Esophagus squamous epithelium (tissue), 4 donors: ENCODE measurements around the gene NCKIPSD.

ENCODE experiments used
- POLR2A ChIP-seq, 4 donors: fragments of 450-650 bp; IDR thresholded peaks; one replicate each; pipeline ENCODE4 v1.6.1; 2017; ENCODE audit warnings: antibody characterized with exemption in 4 of 4, mild to moderate bottlenecking in 4 of 4, moderate library complexity in 3 of 4
- TF ChIP-seq, protein P1 (sequence below), 6 experiments: fragments of 450-650 bp in 4 of 6; fragments of 200-600 bp in 2 of 6; sonication (generic) in 2 of 6; IDR thresholded peaks; one replicate each; pipeline ENCODE4 v1.5.1; 2016 to 2019; ENCODE audit warnings: antibody characterized with exemption in 6 of 6, mild to moderate bottlenecking in 4 of 6, moderate library complexity in 4 of 6

DNA sequence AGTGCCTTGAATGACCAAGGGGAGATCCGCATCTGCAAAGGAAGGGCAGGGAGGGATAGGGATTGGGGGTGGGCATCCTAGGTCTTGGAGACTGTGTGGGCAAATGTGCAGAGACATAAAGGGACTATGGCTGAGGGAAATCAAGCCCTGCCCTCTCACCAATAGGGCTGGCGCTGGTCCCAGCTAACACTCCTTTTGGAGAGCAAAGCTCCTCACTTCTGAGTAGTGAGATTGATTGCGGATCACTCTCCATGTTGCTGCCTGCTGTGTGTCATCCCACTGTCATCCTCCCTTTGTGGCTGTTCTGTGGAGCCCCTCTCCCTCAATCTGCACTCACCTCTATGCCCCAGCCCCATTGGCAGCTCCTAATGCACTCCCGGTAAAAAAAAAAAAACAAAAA is 20.8 kb downstream of the NCKIPSD start:
- TF ChIP-seq, protein P1, sequence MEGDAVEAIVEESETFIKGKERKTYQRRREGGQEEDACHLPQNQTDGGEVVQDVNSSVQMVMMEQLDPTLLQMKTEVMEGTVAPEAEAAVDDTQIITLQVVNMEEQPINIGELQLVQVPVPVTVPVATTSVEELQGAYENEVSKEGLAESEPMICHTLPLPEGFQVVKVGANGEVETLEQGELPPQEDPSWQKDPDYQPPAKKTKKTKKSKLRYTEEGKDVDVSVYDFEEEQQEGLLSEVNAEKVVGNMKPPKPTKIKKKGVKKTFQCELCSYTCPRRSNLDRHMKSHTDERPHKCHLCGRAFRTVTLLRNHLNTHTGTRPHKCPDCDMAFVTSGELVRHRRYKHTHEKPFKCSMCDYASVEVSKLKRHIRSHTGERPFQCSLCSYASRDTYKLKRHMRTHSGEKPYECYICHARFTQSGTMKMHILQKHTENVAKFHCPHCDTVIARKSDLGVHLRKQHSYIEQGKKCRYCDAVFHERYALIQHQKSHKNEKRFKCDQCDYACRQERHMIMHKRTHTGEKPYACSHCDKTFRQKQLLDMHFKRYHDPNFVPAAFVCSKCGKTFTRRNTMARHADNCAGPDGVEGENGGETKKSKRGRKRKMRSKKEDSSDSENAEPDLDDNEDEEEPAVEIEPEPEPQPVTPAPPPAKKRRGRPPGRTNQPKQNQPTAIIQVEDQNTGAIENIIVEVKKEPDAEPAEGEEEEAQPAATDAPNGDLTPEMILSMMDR (IDR thresholded peaks at IDR 0.05) = no peak
- no peak for TF ChIP-seq POLR2A (IDR thresholded peaks at IDR 0.05)
